Measurements from ENCODE around the gene ZNF181.

DNA sequence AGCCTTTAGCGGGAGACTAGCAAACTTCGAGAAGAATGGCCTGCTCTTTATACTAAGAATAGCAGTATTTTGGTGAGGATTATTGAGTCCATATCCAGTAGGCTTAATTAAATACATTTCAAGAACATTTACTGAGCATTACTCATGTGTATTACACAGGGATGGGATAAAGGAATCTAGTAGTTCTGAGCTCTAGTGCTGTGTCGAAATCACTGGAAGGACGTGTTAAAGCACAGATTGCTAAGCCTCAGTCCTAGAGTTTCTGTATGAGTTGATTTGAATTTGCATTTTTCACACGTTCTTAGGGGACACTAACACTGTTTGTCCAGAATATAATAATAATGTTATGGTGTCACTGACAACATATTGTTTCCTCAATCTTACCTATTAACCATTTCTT, 47.6 kb upstream of the ZNF181 start:
- no peak for TF ChIP-seq EZH2phosphoT487 (IDR thresholded peaks at IDR 0.05; ENCODE audit: borderline replicate concordance, low read length)
- TF ChIP-seq, protein P1, sequence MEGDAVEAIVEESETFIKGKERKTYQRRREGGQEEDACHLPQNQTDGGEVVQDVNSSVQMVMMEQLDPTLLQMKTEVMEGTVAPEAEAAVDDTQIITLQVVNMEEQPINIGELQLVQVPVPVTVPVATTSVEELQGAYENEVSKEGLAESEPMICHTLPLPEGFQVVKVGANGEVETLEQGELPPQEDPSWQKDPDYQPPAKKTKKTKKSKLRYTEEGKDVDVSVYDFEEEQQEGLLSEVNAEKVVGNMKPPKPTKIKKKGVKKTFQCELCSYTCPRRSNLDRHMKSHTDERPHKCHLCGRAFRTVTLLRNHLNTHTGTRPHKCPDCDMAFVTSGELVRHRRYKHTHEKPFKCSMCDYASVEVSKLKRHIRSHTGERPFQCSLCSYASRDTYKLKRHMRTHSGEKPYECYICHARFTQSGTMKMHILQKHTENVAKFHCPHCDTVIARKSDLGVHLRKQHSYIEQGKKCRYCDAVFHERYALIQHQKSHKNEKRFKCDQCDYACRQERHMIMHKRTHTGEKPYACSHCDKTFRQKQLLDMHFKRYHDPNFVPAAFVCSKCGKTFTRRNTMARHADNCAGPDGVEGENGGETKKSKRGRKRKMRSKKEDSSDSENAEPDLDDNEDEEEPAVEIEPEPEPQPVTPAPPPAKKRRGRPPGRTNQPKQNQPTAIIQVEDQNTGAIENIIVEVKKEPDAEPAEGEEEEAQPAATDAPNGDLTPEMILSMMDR (conservative IDR thresholded peaks at IDR 0.05; ENCODE audit: low read depth, low read length): no peak

Data from PC-3 (cell line).